GM23248 (cell line): Measurements from ENCODE around the gene C14orf119. TPM values are rescaled to one million over a fixed set of nuclear protein-coding genes. Genes with fewer than 3 reads are reported as not detected.

Experiments used
- DNase-seq: peaks from one replicate; pipeline ENCODE4 v3.0.0-alpha.2; 2015
- H2AFZ ChIP-seq: fragments of 200-600 bp; sonication (generic); 2 replicates; pipeline ENCODE4 v1.6.1; 2016; ENCODE audit warnings: antibody characterized with exemption
- H3F3A ChIP-seq: fragments of 200-600 bp; sonication (generic); 2 replicates; pipeline ENCODE4 v1.6.1; 2016; ENCODE audit warnings: mild to moderate bottlenecking, antibody characterized with exemption, mixed run types; ENCODE audit not compliant: insufficient read depth
- H3K27ac ChIP-seq: fragments of 200-600 bp; sonication (generic); 2 replicates; pipeline ENCODE4 v1.5.1; 2016; ENCODE audit warnings: mild to moderate bottlenecking
- H3K27me3 ChIP-seq: fragments of 200-600 bp; sonication (generic); replicated peaks from 2 replicates; pipeline ENCODE4 v1.6.1; 2016; ENCODE audit warnings: mild to moderate bottlenecking; ENCODE audit not compliant: insufficient read depth
- H3K36me3 ChIP-seq: fragments of 200-600 bp; sonication (generic); 2 replicates; pipeline ENCODE4 v1.6.1; 2016; ENCODE audit warnings: low read depth, mild to moderate bottlenecking
- H3K4me1 ChIP-seq: fragments of 200-600 bp; sonication (generic); 2 replicates; pipeline ENCODE4 v1.6.1; 2016; ENCODE audit warnings: mild to moderate bottlenecking; ENCODE audit not compliant: insufficient read depth
- H3K4me2 ChIP-seq: fragments of 200-600 bp; sonication (generic); one replicate; pipeline ENCODE4 v1.6.1; 2016; ENCODE audit warnings: mild to moderate bottlenecking; ENCODE audit not compliant: unreplicated experiment
- H3K4me3 ChIP-seq: fragments of 200-600 bp; sonication (generic); 2 replicates; pipeline ENCODE4 v1.5.1; 2016; ENCODE audit warnings: mild to moderate bottlenecking
- H3K79me2 ChIP-seq: fragments of 200-600 bp; sonication (generic); 2 replicates; pipeline ENCODE4 v1.6.1; 2016; ENCODE audit warnings: mild to moderate bottlenecking; ENCODE audit not compliant: insufficient read depth
- H3K9ac ChIP-seq: fragments of 200-600 bp; sonication (generic); 2 replicates; pipeline ENCODE4 v1.6.1; 2016; ENCODE audit warnings: mild to moderate bottlenecking
- H3K9me2 ChIP-seq: fragments of 200-600 bp; sonication (generic); 2 replicates; pipeline ENCODE4 v1.6.1; 2016; ENCODE audit warnings: mixed run types, mild to moderate bottlenecking, moderate library complexity; ENCODE audit not compliant: insufficient read depth
- H3K9me3 ChIP-seq: fragments of 200-600 bp; sonication (generic); one replicate; pipeline ENCODE4 v1.6.1; 2017; ENCODE audit warnings: low read depth
- H4K20me1 ChIP-seq: fragments of 200-600 bp; sonication (generic); 2 replicates; pipeline ENCODE4 v1.6.0; 2016; ENCODE audit not compliant: insufficient read depth
- EZH2 ChIP-seq: fragments of 200-600 bp; sonication (generic); IDR thresholded peaks from 2 replicates; pipeline ENCODE4 v1.6.1; 2018; ENCODE audit warnings: antibody characterized with exemption, mild to moderate bottlenecking; ENCODE audit not compliant: insufficient read depth, poor library complexity, severe bottlenecking
- EZH2phosphoT487 ChIP-seq: fragments of 200-600 bp; sonication (generic); IDR thresholded peaks from 2 replicates; pipeline ENCODE4 v1.6.1; 2018; ENCODE audit warnings: antibody characterized with exemption, moderate library complexity, mild to moderate bottlenecking, low read depth; ENCODE audit not compliant: insufficient read depth
- WGBS, 2 experiments: methylation state at CpG; one replicate each; pipeline ENCODE4 v1.1.6; 2015 to 2017; ENCODE audit warnings: low lambda C conversion rate in 2 of 2, low coverage in 1 of 2; ENCODE audit errors: missing lambda C conversion rate in 2 of 2; 5-methylcytosine and 5-hydroxymethylcytosine counted together
- in situ Hi-C: fragments of 300-500 bp; cut with MboI; formaldehyde crosslinking; loops from 2 replicates; pipeline ENCODE4 v1.15.0; 2020
- polyA plus RNA-seq: library from polyadenylated mRNA; unstranded; fragments of >200 nt; fragmentation: Nextera tagmentation; extraction: Ambion mirVana; gene quantifications from 2 replicates; pipeline ENCODE4 v1.2.1, GENCODE V29; 2016
- total RNA-seq: library from RNA; depleted of rRNA; stranded (reverse); fragments of >200 nt; shearing (Covaris generic); gene quantifications from 2 replicates; pipeline ENCODE4 v1.2.3, GENCODE V29; 2014

The C14orf119 gene
- total and polyA plus RNA-seq, 2 experiments from 2014 or later, result 48.7 to 166 TPM

GRCh38 chr14:23071921-23072539 lies 23.3 kb upstream of the C14orf119 start:
- no peak for DNase-seq
- H4K20me1 ChIP-seq, result peaks cover 5% of the 10 kb centered on the region; the same call in 1 of the 2 replicates
- in situ Hi-C loops, result no loop called here
- H3K27ac ChIP-seq, result peak overlapping the region; percentile 71
- TF ChIP-seq EZH2phosphoT487, result no peak
- TF ChIP-seq EZH2, result no peak
- H3K4me3 ChIP-seq, result peak overlapping the region; percentile 97
- H3K9me2 ChIP-seq, result no peaks in the 10 kb centered on the region
- H3K4me1 ChIP-seq, result peaks cover 23% of the 10 kb centered on the region
- H2AFZ ChIP-seq, result no peak overlapping the region
- peak overlapping the region; percentile 83 for H3K4me2 ChIP-seq
- 38 to 42% methylated on average over 5 of the region's 5 CpGs for WGBS, 2 experiments
- H3K27me3 ChIP-seq, result no peaks in the 10 kb centered on the region
- peak overlapping the region; percentile 95 for H3K9ac ChIP-seq
- H3F3A ChIP-seq, result peaks cover 43% of the 10 kb centered on the region
- H3K79me2 ChIP-seq, result peaks cover 97% of the 10 kb centered on the region
- H3K9me3 ChIP-seq, result no peaks in the 10 kb centered on the region
- H3K36me3 ChIP-seq, result peaks cover 28% of the 10 kb centered on the region

- peaks cover 38% of the 10 kb centered on the region for H3K36me3 ChIP-seq
- DNase-seq, result no peak
- H3K9ac ChIP-seq, result no peak overlapping the region
- H3K4me1 ChIP-seq, result peaks cover 37% of the 10 kb centered on the region
- no peak overlapping the region for H3K4me2 ChIP-seq
- no peaks in the 10 kb centered on the region for H3K9me2 ChIP-seq
- H3K27me3 ChIP-seq, result no peaks in the 10 kb centered on the region
- no peak overlapping the region for H3K27ac ChIP-seq
- H3K79me2 ChIP-seq, result peaks cover 81% of the 10 kb centered on the region
- 97 to 100% methylated on average over 1 of the region's 1 CpG for WGBS, 2 experiments
- peaks cover 62% of the 10 kb centered on the region for H3F3A ChIP-seq
- H2AFZ ChIP-seq, result no peak overlapping the region
- no peaks in the 10 kb centered on the region for H3K9me3 ChIP-seq
- no peaks in the 10 kb centered on the region for H4K20me1 ChIP-seq
- H3K4me3 ChIP-seq, result no peak overlapping the region
- TF ChIP-seq EZH2phosphoT487 (no peak), EZH2 (no peak)
- in situ Hi-C loops, result no loop called here
Measured at GRCh38 chr14:23074906-23075305, 20.4 kb upstream of the C14orf119 start.

GRCh38 chr14:23076785-23077408 lies 18.4 kb upstream of the C14orf119 start:
- Histone ChIP-seq H3K9me3 (no peaks in the 10 kb centered on the region), H3K9me2 (no peaks in the 10 kb centered on the region), H3K4me1 (peaks cover 49% of the 10 kb centered on the region), H3K27ac (peak overlapping the region; percentile 96; the same call in 1 of the 2 replicates), H3F3A (peaks cover 71% of the 10 kb centered on the region), H3K36me3 (peaks cover 58% of the 10 kb centered on the region), H3K4me2 (no peak overlapping the region), H3K9ac (peak overlapping the region; percentile 79; the same call in 1 of the 2 replicates), H3K4me3 (no peak overlapping the region), H4K20me1 (no peaks in the 10 kb centered on the region), H3K27me3 (no peaks in the 10 kb centered on the region), H2AFZ (no peak overlapping the region), H3K79me2 (peaks cover 71% of the 10 kb centered on the region)
- TF ChIP-seq EZH2phosphoT487 (no peak), EZH2 (no peak)
- DNase-seq, result peak; percentile 59
- 61 to 67% methylated on average over 5 of the region's 5 CpGs for WGBS, 2 experiments
- in situ Hi-C loops, result no loop called here

GRCh38 chr14:23077962-23078361 lies 17.3 kb upstream of the C14orf119 start:
- no peaks in the 10 kb centered on the region for H3K27me3 ChIP-seq
- H3K27ac ChIP-seq, result peak overlapping the region; percentile 96
- in situ Hi-C loops, result no loop called here
- peaks cover 71% of the 10 kb centered on the region for H3K79me2 ChIP-seq
- H3K9me2 ChIP-seq, result no peaks in the 10 kb centered on the region
- peak; percentile 35 for DNase-seq
- H3K36me3 ChIP-seq, result peaks cover 65% of the 10 kb centered on the region
- no peak overlapping the region for H2AFZ ChIP-seq
- peaks cover 45% of the 10 kb centered on the region for H3K4me1 ChIP-seq
- H3K4me2 ChIP-seq, result peak overlapping the region; percentile 68
- H3K4me3 ChIP-seq, result peak overlapping the region; percentile 27
- 49 to 56% methylated on average over 5 of the region's 5 CpGs for WGBS, 2 experiments
- peaks cover 65% of the 10 kb centered on the region for H3F3A ChIP-seq
- H4K20me1 ChIP-seq, result no peaks in the 10 kb centered on the region
- peak overlapping the region; percentile 79 for H3K9ac ChIP-seq
- H3K9me3 ChIP-seq, result no peaks in the 10 kb centered on the region
- no peak for TF ChIP-seq EZH2phosphoT487
- TF ChIP-seq EZH2, result no peak
